Activated CD8-positive, alpha-beta memory T cell treated with anti-CD3 and anti-CD28 coated beads for 48 hours (primary cell): ENCODE measurements around the gene VOPP1.

Experiments
- DNase-seq, 3 experiments: peaks; one replicate each; pipeline ENCODE4 v3.0.0-alpha.2; 2020; ENCODE audit warnings: low read depth in 2 of 3, low spot score in 2 of 3

The VOPP1 gene

DNA sequence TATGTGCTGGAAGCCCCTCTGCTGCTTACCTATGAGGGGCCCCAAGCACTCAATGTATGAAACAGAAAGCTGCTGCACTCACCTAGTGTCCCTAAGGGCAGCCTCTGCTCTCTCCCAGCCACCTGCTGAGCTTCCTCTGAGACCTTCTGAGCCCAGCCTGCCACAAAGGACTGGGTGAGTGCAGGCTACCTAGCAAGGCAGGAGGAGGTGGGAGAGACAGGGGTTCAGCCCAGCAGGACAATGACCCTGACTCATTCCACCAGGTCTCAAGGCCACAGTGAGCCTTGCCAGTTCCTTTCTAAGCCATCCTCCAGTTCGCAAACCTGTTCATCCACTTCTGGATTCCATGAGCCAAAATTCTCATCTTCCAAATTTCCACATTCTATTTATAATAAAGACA, 16.3 kb downstream of the VOPP1 start:
- DNase-seq = no peak

DNA sequence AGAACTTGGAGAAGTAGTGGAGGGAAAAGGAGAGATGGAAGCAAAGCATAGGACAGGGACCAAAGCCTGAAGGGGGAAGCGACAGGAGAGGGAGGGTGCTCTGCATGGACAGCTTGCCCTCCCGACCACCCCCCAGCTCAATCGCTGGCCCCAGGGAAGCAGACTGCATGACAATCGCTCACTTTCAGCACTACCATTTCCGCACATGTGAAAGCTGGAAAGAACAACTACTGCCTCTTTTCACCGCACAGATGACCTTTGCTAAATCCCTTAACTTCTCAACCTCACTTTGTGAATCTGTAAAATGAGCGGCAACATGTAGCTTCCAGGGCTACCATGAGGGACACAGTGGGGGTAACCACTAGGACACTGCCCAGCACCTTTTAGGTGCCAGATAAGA, 17.1 kb downstream of the VOPP1 start:
- DNase-seq = no peak

DNA sequence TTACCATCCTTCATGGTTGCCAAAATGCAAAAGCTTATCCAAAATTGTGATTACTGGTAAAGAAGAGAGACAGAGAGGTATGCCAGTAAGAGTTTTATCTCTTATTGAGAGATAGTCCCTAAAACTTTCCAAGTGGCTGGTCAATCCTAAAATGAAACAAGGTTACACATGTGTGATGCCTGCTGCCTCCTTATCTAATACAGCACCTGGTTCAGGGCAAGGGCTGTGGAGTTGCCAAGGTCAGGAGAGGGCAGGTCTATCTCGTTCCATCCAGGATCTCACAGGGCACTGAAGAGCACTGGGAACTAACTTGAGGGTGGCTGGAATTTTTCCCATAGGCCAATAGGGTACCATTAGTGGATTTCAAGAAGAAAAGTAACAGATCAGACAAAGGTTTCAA, 18.3 kb downstream of the VOPP1 start:
- no peak for DNase-seq

DNA sequence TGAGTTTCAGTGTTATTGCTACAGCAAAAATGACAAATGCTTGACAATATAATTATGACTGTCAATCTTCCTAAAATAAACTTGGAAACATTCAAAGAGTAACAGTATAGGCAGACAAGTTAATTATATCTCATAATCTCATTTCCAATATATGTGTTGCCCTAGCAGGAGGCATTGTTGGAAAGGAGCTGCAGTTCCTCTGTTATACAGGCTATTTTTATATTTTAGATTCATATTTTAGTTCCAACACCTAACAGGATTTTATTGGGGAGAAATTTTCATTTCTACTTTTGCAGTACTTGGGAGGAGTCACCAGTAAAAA, 19.3 kb downstream of the VOPP1 start:
- no peak for DNase-seq

DNA sequence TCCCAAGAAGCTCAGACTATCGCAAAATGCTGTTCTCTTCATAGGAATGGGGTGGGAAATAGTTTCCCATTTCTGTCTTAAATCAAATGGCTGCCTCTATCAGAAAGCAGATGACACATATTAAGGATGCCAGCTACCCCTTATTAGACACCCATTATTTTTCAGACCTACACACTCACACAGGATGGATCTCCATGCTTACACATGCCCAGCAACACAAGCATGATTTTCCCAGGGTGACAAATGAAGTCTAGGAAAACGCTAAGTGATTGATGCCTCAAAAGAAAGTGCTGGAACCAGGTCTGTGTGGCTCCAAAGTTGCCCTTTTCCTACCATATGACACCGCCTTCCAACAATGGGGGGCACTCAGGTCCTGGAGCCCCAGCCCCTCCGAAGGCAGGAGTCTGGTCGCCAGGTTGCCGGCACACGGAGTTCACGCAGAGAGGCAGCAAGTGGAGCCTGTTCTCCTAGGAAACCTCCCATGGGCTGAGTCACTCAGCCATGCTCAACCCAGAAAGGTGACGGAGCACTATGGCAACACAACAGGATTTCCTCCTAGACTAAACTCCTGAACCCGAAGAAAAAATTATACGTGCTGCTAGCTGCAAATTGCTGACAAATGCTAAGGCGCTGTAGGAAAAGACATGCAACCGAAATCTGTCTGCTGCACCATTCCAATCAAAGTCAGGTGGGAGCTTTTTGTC, 19.8 kb downstream of the VOPP1 start:
- DNase-seq = no peak

DNA sequence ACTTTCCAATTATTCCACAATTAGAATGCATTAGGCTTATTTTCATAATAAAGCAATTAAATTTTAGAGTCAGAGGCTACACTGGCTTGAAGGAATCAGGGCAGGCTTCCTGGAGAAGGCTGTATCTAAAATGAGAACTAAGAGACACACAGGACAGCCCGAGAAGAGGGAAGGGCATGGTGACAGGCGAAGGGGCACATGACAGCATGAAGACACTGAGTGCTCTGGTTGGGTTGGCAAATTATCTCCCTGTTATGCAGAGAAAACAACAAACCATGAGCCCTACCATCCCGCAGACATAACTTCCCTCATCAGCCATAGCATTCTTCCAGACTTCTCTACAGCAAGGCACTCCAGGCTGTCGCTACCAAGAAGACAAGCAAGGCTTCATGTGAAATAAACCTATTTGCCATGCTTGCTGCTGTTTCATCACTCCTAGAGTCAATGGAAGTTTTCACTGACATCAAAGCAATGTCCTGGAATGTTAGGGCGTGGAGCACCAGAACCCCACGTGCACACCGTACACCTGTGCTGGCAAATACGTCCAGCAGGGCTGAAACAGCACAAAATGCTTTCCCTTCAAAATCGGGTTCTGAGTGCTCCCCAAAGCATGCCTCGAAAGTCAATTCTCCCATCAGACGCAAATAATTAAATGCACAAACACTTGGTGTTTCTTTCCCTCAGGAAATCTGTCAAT, 21.3 kb downstream of the VOPP1 start:
- DNase-seq = no peak

DNA sequence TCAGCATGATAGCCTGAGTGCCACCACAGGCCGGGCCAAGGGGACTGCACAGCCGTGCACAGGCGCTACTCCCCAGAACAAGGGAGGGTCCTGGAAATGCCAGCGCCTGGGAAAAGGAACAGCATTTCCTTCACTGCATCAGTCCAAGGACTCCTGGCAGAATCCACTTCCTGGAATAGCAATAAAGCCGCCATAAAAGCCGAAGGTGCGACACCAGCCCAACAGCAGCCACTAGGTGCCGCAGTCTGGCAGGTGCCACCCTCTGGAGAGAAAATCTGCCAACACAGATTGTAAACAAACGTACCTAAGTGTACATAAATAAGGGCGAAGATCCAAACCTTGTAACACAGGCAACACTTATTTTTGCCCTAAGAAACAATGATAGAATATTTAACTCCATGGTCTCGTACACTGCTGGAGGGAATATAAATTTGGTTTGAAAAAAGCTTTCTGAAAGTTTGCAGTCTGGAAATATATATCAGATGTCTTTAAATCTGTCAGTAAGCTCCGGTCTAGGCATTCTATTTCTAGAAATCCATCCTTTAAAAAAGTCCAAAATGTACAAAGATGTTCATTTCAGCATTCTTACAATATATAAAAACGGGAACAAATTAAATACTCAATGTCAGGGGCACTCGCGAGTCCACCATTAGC, 22.2 kb downstream of the VOPP1 start:
- DNase-seq = no peak

DNA sequence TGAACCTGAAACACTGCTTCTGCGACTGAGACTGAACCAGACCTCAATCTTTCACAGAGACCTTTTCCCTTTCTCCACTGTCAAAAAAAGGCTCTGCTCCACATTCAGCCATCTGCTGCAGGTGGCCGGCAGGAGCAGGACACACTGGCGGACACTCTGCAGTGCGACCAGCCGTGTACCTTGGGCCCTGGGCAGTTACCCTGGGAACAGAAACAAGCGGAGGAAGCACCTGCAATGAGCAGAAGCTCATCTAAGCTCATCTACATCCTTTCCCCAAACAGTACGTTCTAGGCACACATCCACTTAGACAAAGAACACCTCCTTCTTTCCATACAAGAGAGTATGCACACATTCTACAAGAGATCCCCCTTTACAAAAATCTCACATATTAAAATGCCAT, 22.8 kb downstream of the VOPP1 start:
- no peak for DNase-seq

DNA sequence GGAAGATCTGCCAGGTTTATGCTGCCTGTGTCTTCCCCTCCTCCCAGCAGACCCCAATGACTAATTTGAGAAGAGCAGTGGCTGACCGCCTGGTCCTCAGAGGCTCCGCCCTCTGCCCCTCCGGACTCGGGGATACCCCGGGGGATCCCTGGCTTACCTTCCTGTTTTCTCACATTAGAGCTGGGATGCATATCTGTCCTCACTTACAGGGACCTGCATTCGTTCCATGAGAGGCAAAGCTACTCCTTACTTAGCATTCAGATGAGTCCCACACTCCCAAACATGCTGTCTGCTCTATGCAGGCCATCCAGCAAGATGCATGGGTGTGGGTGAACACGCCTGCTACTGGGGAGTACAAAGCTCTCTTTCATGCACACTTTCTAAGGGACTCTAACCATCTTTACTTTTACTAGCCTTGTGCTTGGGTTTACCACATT, 24.0 kb downstream of the VOPP1 start:
- DNase-seq = no peak

DNA sequence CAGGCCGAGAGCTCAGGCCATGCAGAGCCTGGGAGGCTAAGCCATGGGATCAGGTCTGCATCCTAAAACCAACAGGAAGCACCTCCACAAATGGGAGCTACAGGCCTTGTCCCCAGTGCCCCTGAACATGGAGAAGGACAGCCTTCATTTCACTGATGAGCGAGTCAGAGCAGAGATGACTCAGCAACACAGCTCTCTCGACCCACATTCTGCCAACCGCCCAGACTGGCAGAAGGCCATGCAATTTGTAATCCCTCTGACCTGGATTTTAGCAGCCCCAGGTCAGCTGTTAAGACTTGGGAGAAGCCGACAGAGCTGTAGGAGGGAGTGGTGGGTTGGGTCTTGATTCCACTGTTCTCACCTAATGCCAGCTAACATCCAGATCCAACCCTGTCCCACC, 25.5 kb downstream of the VOPP1 start:
- DNase-seq = no peak

DNA sequence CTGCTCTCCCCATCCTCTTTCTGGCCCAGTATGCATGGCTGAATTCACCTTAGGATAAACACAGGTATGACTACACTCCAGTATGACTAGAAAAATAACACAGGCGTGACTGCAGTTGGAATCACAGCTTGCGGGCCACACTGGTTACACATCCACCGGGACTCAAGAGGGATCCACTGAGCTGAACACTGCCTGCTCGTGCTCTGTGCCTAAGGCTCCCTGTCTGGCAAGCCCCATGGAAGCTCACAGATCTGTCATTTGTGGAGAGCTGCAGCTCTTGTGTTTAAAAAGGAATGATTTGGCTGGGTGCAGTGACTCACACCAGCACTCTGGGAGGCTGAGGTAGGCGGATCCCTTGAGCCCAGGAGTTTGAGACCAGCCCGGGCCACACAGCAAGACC, 26.8 kb downstream of the VOPP1 start:
- DNase-seq = no peak

DNA sequence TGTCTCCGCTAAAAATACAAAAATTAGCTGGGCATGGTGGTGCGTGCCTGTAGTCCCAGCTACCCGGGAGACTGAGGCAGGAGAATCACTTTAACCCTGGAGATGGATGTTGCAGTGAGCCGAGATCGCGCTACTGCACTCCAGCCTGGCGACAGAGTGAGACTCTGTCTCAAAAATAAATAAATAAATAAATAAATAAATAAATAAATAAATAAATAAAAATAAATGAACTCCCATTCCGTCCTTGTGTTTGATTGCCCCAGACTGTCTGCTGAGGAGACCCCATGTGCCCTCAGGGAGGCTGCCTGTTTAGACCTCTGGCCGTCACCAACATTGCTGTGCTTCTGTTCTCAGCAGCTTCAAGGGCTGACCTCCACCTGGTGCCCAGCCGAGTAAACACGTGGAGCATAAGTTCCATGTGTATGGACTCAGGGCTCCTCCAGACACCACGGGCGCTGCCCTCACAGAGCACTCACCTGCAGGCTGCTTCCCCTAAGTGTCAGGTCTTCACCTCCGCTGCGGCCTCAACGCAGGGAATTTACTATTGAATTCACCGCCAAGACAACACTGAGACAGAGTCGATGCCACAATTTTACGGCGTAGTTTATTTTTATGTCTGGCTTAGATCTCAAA, 32.0 kb downstream of the VOPP1 start:
- DNase-seq = no peak

DNA sequence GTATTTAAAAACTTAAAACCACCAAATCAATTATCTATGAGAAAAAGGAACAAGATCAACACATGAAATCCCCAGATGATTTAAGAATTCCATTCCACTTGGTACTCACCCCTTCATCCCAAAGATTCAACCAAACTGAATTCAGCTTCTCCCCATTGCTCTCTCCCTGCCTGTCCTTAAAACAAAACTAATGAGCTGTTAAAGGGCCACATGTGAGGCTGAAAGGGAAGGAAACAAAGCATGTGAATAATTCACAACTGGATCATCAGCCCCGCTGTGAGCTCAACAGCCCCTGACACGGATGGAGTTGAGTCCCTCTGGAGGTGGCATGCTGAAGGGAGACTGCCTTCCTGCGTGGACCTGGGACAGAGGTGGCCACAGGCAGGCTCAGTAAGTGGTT, 32.9 kb downstream of the VOPP1 start:
- DNase-seq = no peak

DNA sequence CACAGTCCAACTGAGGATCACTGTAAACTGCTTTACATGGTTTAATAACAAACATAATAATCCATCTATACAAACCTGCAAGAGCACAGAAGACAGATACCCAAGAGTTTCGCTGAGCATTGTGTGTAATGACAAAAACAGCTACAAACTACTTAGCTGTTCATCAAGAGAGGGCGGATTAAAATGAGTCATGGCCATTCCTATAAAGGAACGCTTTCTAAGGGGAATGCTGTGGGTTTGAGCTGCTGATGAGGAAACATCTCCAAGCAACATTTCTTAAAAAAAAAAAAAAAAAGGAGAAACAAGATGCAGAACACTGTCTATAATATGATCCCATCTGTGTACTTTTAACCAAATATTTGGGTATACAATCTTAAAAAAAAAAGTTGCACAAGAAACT, 33.8 kb downstream of the VOPP1 start:
- no peak for DNase-seq

DNA sequence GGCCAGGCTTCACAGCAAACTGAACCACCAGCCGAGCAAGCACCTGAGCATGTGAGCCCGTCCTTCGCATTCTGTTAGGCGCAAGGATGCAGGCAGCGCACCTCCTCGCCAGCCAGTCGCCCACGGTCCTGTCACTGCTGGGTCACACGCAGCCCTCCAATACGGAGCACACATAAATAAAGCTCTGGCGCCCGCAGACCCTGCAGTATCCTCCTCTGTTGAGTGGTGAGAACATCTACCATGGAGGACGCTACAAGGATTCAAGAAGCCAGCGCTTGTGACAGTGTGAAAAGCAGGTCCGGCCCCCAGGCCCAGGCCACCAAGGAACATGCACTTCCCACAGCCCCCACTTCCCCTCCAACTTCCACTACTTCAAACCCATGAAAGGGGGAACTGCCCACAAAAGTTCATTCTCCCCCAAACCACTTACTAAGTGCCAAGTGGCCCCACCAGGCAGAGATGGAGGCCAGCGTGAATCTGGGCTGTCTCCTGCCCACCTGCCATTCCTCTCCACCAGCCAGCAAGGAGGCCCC, 34.8 kb downstream of the VOPP1 start:
- DNase-seq = no peak

DNA sequence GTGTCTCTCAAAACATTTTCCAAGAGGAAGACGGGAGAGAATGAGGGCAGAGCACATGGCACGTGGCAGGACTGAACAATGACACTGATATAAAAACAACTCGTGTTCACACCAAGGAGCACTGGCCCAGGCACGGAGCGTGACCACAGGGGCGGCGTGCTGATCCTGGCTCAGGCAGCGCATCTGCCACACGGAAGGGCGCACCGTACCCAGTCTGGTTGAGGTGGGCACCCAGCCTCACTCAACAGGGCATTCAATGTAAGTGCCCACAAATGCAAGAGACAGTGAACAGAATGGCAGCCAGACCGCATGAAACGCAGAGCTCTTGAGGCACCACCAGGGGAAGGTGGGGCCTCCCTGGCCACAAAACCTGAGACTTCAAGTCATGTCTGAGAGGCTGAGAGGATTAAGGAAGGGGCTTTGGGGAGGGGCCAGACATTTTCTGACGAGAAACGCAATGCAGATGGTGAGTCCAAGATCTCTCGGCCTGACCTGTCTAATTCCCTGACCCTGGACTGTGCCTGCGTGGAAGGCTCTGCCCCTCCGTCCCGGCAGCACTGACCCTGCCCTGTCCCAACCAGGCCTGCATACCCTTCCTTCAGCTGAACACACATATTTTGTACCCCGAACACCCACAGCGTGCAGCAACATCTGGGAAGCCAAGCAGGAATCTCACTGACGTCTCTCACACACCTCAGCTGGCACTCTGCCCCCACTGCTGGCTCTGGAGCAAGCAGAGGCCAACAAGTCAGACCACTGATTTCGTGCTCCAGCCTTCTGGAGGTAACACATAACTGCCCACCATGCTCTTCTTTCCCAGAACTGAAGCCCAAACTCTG, 35.5 kb downstream of the VOPP1 start:
- no peak for DNase-seq

DNA sequence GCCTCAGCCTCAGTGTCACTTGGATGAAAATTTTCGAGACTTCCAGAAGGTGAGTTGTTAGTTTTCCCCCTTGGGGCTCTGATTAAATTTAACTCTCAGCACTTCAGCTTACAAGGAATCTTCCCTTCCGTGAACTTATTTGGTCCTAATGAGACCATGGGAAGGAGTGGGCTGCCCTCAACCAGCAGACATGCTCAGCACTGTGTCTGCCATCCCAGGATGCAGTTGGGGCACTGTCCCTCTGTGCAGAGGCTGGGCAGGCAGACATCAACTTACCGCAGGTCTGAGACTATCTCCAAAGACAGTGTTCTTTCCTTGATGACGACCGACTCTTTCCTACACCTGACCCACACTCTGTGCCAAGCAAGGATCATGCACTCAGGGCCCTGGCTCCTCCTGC, 36.7 kb downstream of the VOPP1 start:
- no peak for DNase-seq

DNA sequence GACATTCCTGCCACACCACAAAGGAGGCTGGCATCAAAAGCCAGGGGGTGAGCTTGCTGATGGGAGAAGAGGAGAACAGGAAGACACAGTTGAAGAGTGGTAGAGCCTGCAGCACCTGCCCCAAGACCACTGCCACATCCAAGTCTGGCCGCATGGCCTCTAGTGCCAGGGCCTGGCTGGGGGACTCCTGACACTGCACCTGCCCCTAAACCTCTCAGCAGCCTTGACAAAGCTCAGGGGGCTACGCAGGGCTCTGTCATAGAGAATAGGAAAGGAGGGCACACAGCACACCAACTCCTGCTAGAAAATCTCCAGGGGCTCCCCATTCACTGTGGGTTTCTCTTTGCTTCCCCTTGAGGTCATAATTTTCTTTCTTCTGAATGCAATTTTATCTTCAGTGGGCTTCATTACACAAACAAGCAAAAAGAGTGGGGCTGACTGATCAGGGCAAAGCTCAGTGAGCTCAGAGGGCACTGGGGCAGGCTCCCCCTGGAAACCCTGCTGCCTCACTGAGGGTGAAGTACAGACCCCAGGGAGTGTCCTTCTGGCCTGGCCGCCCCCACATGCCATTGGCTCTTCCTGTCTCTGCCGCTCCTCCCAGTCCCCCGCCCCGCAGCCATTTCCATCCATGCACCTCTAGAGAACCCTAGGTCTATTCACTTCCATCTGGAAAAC, 37.2 kb downstream of the VOPP1 start:
- peak in 1 of 3 experiments; percentile 18 for DNase-seq

DNA sequence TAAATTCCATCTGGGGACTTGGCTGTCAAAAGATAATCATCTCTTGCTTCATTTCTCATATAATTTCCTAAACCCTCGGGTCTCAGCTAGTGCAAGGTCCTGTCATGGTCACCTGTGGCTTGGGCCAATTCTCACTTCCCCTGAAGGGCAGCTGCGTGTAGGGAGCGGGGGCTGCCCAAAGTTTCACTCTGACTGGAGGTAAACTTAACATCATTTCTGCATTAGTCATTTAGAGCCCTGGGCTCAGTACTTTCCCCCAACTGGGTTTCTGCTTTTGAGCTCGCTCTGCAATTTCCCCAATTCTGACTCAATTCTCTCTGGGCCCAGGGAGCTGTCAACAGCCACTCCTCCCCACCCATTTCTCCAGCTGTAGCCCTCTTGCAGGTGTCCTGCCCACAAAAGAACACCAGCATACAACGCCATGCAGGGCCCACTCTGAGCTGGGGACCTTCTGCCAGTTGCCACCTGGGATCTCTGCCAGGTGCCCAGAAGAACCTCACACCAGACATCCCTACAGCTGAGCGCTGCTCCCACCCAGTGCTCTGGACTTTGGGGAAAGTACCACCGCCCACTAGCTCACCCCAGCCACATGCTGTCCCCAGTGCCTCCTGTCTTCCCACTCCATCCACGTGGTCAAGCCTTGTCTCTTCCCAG, 37.9 kb downstream of the VOPP1 start:
- peak; percentile 25 to 60 (median 54) for DNase-seq

DNA sequence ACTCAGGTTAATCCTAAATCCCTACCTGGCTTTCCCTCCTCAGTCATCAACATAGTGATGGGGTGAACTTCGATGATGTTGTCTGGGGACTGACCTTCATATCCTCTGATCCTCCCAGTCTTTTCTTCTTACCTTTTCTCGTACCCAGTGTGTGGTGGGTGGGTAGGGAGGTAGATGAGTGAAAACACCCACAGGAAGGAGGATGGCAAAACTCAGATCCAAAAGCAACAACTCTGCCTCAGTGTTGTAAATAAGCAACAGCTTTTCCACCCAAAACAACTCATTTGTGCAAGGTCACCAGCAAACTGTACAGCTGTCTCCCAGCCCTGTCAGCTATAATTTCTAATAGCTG, 38.6 kb downstream of the VOPP1 start:
- DNase-seq = no peak
